Measurements from ENCODE around the gene TMIE. TPM values are rescaled to one million over a fixed set of nuclear protein-coding genes. Genes with fewer than 3 reads are reported as not detected.

The TMIE gene
- total and polyA plus RNA-seq, 2 of the 8 experiments (the other 6 are each of a cell fraction or from before 2014, with no cell fraction given), result 0.45 to 0.67 TPM

GRCh38 chr3:46725621-46726314, 24.6 kb downstream of the TMIE start:
- WGBS, 2 experiments (ENCODE audit: extremely low coverage in 1 of 2, insufficient coverage in 1 of 2, insufficient read length in 1 of 2, insufficient replicate concordance in 2 of 2, low coverage in 1 of 2, low lambda C conversion rate in 2 of 2, missing lambda C conversion rate in 1 of 2), result 86% methylated on average over 6 of the region's 6 CpGs; no CpG with 5 or more reads in 1 of the 2 experiments
- H3K9me3 ChIP-seq (ENCODE audit: insufficient read depth in 2 of 2, low read depth in 1 of 2, low read length in 1 of 2), result no peaks in the 10 kb centered on the region
- no peak overlapping the region for H3K4ac ChIP-seq (replicated peaks; ENCODE audit: insufficient read length, low read depth, low read length)
- H3K36me3 ChIP-seq (ENCODE audit: control insufficient read depth in 2 of 4, insufficient read depth in 4 of 4, low read length in 3 of 4), result no peaks in the 10 kb centered on the region
- H2BK120ac ChIP-seq (replicated peaks; ENCODE audit: low read depth, low read length), result no peak overlapping the region
- no peak overlapping the region for H2BK15ac ChIP-seq (ENCODE audit: low read length)
- H4K8ac ChIP-seq (ENCODE audit: extremely low read depth, insufficient read depth, low read length), result no peak overlapping the region
- peak overlapping the region; percentile 45; the same call in 1 of the 2 replicates for H2BK12ac ChIP-seq (ENCODE audit: low read depth, low read length)
- H3K79me1 ChIP-seq (ENCODE audit: low read depth, low read length), result no peaks in the 10 kb centered on the region
- H4K20me1 ChIP-seq (replicated peaks in 1 of 2; ENCODE audit: control insufficient read depth in 1 of 2, insufficient read depth in 2 of 2, low read length in 2 of 2), result no peaks in the 10 kb centered on the region
- H3K23ac ChIP-seq (ENCODE audit: insufficient read length), result no peak overlapping the region
- H3K14ac ChIP-seq (ENCODE audit: insufficient read length), result no peak overlapping the region
- FAIRE-seq (no peak), DNase-seq (ENCODE audit: low read depth in 1 of 2, low spot score in 2 of 2) (no peak)
- H3K56ac ChIP-seq (replicated peaks; ENCODE audit: insufficient read length, low read depth, low read length), result no peak overlapping the region
- H3K79me2 ChIP-seq (ENCODE audit: control insufficient read depth in 1 of 2, insufficient read depth in 2 of 2, low read length in 2 of 2), result no peaks in the 10 kb centered on the region
- no peak overlapping the region for H3K27ac ChIP-seq (ENCODE audit: low read depth, low read length)
- no peak overlapping the region for H2AFZ ChIP-seq (ENCODE audit: low read length)
- no peaks in the 10 kb centered on the region for H3K27me3 ChIP-seq (replicated peaks in 1 of 4; ENCODE audit: control insufficient read depth in 3 of 4, extremely low read depth in 1 of 4, insufficient read depth in 3 of 4, low read length in 3 of 4)
- H2AK5ac ChIP-seq (ENCODE audit: low read depth, low read length), result no peak overlapping the region
- H3K18ac ChIP-seq (ENCODE audit: extremely low read depth, low read length), result no peak overlapping the region
- H3K4me1 ChIP-seq (replicated peaks in 1 of 4; ENCODE audit: control insufficient read depth in 3 of 4, insufficient read depth in 4 of 4, low read length in 3 of 4), result peaks cover 0 to 5% (median 0%) of the 10 kb centered on the region in 4 experiments; a peak in 2 of 7 replicates
- no peaks in the 10 kb centered on the region for H3K23me2 ChIP-seq (ENCODE audit: low read depth, low read length)
- H2BK5ac ChIP-seq (ENCODE audit: low read depth, low read length), result no peak overlapping the region
- ChIA-PET POLR2A (ENCODE audit: partially characterized antibody) (no interaction called here), CTCF (ENCODE audit: partially characterized antibody) (interaction anchor here (0.5 kb wide), 1 partner anchor 57 kb away, joined by 3 read pairs; no protein-coding TSS in a partner anchor)
- no peak overlapping the region for H3K4me3 ChIP-seq (ENCODE audit: extremely low read depth in 1 of 4, insufficient read depth in 2 of 4, low read depth in 3 of 4, low read length in 4 of 4)
- H4K5ac ChIP-seq (ENCODE audit: insufficient read length, low read depth, low read length), result no peak overlapping the region
- H2BK20ac ChIP-seq (ENCODE audit: low read length), result no peak overlapping the region
- no peak overlapping the region for H3K4me2 ChIP-seq (ENCODE audit: insufficient read depth in 1 of 2, low read depth in 2 of 2, low read length in 2 of 2)
- no peak overlapping the region for H4K91ac ChIP-seq (replicated peaks; ENCODE audit: insufficient read length, low read length)
- H3K9ac ChIP-seq (replicated peaks in 1 of 4; ENCODE audit: extremely low read depth in 1 of 4, low read depth in 3 of 4, low read length in 3 of 4), result no peak overlapping the region
- no peak for TF ChIP-seq GABPA (IDR thresholded peaks at IDR 0.05; ENCODE audit: borderline replicate concordance, insufficient read depth, low read length)
- TF ChIP-seq CBX8 (IDR thresholded peaks at IDR 0.05; ENCODE audit: borderline replicate concordance, low read depth, low read length), result no peak
- TF ChIP-seq CBX5 (IDR thresholded peaks at IDR 0.05; ENCODE audit: low read depth, low read length), result no peak
- TF ChIP-seq, protein P1, sequence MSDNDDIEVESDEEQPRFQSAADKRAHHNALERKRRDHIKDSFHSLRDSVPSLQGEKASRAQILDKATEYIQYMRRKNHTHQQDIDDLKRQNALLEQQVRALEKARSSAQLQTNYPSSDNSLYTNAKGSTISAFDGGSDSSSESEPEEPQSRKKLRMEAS (IDR thresholded peaks at IDR 0.05), result no peak
- TF ChIP-seq CTBP2 (IDR thresholded peaks at IDR 0.05; ENCODE audit: borderline replicate concordance, insufficient read depth, insufficient read length, low read length), result no peak
- no peak for TF ChIP-seq MAFK (IDR thresholded peaks at IDR 0.05; ENCODE audit: low read depth, low read length)
- TF ChIP-seq RXRA (IDR thresholded peaks at IDR 0.05; ENCODE audit: insufficient read depth, low read depth, low read length), result no peak
- no peak for TF ChIP-seq CTCF (IDR thresholded peaks at IDR 0.05; ENCODE audit: control extremely low read depth in 1 of 3, insufficient read depth in 1 of 3, low read depth in 1 of 3, low read length in 3 of 3)
- TF ChIP-seq RFX5 (IDR thresholded peaks at IDR 0.05; ENCODE audit: borderline replicate concordance, low read depth, low read length), result no peak
